ENCODE data around the gene MMP23B.

Gene MMP23B

GRCh38 chr1:1680912-1681273 lies 48.9 kb downstream of the MMP23B start:
- Histone ChIP-seq H3K4me1 (ENCODE audit: insufficient read depth, low read length) (peaks cover 22% of the 10 kb centered on the region), H3K9ac (ENCODE audit: low read depth, low read length) (no peak overlapping the region), H3K9me3 (ENCODE audit: insufficient read depth, low read depth, low read length) (no peaks in the 10 kb centered on the region), H3K27me3 (ENCODE audit: insufficient read depth, low read length) (no peaks in the 10 kb centered on the region), H3K27ac (ENCODE audit: low read length) (no peak overlapping the region), H3K4me3 (ENCODE audit: low read length) (no peak overlapping the region), H3K36me3 (ENCODE audit: insufficient read depth, low read depth, low read length) (no peaks in the 10 kb centered on the region)

DNA sequence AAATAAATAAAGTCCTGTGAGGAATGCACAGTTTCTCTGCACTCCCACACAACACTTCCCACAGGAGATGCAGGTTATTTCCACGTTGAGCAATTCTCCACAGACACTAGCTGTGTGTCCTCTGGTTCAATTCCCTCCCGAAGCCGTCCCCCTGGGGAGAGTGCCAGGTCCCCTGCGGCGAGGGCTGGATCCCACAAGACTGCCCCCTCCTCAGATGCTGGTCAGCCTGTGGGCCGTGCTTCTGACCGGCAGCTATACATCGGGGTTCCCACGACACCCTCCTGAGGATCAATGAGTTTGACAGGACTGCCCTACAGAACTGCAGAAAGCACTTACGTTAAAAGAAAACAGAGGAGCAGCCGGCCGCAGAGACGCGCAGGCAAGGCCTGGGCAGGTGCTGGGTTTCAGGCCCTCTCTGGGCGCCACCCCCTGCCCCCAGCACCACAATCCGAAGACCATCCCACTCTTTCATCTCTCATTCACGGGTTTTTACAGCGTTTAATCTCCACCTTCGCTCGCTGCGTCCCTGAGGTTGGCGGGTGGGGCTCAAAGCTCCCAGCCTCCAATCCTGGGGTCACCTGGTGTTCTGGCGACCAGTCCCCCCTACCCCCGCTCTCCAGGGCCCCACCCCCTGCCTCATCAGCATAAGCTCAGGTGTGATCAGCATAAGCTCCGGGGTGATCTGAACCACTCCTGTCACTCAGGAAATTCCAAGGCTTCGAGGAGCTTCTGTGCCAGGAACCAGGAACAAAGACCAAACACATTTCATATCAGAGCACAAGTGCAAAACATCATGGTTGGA lies 51.3 kb downstream of the MMP23B start:
- no peaks in the 10 kb centered on the region for H3K27me3 ChIP-seq (ENCODE audit: insufficient read depth, low read length)
- no peaks in the 10 kb centered on the region for H3K9me3 ChIP-seq (ENCODE audit: insufficient read depth, low read depth, low read length)
- H3K4me1 ChIP-seq (ENCODE audit: insufficient read depth, low read length) = peaks cover 22% of the 10 kb centered on the region
- H3K4me3 ChIP-seq (ENCODE audit: low read length) = peak overlapping the region; percentile 21; the same call in 1 of the 2 replicates
- no peak overlapping the region; the same call in 1 of the 2 replicates for H3K9ac ChIP-seq (ENCODE audit: low read depth, low read length)
- H3K27ac ChIP-seq (ENCODE audit: low read length) = no peak overlapping the region
- H3K36me3 ChIP-seq (ENCODE audit: insufficient read depth, low read depth, low read length) = no peaks in the 10 kb centered on the region

Measured in iPS-20b (cell line).